ENCODE measurements around the gene NOSIP. TPM values are rescaled to one million over a fixed set of nuclear protein-coding genes. Genes with fewer than 3 reads are reported as not detected.

The NOSIP gene
- total RNA-seq, 2 donors from 2014 or later = 58.0 to 62.3 TPM

DNA sequence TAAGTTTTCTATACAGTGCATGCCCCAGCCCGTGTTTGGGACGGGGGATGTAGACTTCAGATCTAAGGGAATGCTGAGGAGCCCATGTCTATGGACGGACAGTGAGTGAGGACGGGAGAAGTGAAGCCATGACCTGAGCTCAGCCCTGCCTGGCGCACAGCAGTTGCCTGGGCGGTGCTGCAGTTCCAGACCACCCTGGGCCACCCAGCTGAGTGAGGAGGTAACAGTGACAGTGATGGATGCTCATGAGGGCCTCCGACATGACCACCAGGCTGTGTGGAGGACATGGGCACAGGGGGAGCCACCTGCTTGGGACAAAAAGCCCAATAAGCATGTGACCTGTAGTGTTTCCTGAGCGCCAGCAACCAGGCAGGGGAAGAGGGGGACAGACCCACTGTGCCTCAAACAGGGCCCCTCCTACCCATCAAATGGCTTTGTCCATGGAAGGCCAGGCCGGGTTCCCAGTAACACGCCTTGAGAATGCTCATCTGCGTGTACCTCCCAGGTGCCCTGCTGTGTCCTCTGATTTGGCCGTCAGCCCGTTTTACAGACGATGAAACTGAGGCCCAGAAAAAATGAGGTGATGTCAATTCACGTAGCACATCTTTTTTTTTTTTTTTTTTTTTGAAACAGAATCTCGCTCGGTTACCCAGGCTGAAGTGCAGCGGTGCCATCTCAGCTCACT is 22.6 kb downstream of the NOSIP start:
- no peak for DNase-seq
- no peak overlapping the region for H3K4me3 ChIP-seq (ENCODE audit: low read length)
- WGBS, 2 experiments (ENCODE audit: insufficient coverage in 1 of 2, insufficient read length in 1 of 2) = 90 to 99% methylated on average over 12 to 18 of the region's 18 CpGs
- H3K36me3 ChIP-seq (ENCODE audit: control insufficient read depth, insufficient read depth, low read length) = peaks cover 50% of the 10 kb centered on the region
- peaks cover 2% of the 10 kb centered on the region for H3K4me1 Mint-ChIP-seq
- no peak overlapping the region for H3K9ac ChIP-seq (ENCODE audit: extremely low read depth, low read length, poor library complexity, severe bottlenecking)
- TF ChIP-seq, protein P1, sequence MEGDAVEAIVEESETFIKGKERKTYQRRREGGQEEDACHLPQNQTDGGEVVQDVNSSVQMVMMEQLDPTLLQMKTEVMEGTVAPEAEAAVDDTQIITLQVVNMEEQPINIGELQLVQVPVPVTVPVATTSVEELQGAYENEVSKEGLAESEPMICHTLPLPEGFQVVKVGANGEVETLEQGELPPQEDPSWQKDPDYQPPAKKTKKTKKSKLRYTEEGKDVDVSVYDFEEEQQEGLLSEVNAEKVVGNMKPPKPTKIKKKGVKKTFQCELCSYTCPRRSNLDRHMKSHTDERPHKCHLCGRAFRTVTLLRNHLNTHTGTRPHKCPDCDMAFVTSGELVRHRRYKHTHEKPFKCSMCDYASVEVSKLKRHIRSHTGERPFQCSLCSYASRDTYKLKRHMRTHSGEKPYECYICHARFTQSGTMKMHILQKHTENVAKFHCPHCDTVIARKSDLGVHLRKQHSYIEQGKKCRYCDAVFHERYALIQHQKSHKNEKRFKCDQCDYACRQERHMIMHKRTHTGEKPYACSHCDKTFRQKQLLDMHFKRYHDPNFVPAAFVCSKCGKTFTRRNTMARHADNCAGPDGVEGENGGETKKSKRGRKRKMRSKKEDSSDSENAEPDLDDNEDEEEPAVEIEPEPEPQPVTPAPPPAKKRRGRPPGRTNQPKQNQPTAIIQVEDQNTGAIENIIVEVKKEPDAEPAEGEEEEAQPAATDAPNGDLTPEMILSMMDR (conservative IDR thresholded peaks at IDR 0.05) = no peak
- no peaks in the 10 kb centered on the region for H3K9me3 ChIP-seq (ENCODE audit: control insufficient read depth, low read length)
- H3K27me3 Mint-ChIP-seq (ENCODE audit: insufficient read depth) = no peaks in the 10 kb centered on the region
- no peak overlapping the region for H3K4me3 Mint-ChIP-seq
- H3K27me3 ChIP-seq (ENCODE audit: control insufficient read depth, insufficient read depth, low read length, poor library complexity, severe bottlenecking) = no peaks in the 10 kb centered on the region
- no peaks in the 10 kb centered on the region for H3K9me3 Mint-ChIP-seq
- H3K27ac Mint-ChIP-seq = no peak overlapping the region
- no peak overlapping the region for H3K27ac ChIP-seq (ENCODE audit: low read depth, low read length)
- H3K4me1 ChIP-seq (ENCODE audit: control insufficient read depth, insufficient read depth, low read length) = no peaks in the 10 kb centered on the region
- peaks cover 53% of the 10 kb centered on the region for H3K36me3 Mint-ChIP-seq (ENCODE audit: low read depth)

DNA sequence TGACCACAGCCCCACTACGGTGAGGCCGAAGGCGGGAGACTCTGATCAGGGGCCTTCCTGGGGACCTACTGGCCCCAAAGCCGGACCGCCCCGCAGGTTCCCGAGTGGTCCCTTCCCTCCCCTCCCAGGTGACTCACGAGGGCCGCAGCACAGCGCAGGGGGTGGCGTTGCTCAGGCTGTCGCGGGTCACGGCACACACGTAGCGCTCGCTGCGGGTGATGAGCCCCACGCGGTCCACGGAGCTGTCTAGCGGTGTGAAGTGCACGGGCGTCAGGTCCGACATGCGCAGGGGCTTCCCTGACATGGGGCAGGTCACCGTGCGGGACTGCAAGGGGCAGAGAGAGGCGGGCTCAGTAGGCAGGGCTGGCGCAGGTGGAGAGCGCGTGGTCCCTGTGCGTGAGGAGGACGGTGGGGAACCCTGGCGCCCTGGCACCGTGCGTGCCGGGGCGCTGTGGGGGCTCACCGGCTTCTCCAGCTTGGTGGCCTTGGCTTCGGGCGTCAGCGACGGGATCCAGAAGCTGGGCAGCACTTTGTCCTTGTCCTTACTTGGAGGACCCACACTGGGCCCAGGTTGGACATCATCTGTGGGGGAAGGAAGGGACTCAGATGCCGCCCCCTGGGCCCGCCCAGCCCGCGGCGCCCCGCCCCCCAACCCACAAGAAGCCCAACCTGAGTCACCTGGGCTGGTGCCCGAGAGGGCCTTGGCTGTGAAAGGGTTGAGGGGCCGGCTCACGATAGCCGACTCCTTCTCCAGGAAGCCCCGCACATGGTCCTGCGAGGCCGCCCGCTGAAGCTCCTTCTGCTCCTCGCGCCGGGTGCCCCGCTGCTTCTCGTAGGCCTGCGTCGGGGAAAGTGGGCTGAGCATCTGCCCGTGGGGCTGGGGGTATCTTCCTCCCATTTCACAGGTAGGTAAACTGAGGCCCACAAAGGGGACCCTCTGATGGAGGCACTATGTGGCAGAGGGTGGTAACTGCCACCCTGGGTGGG is 23.7 kb downstream of the NOSIP start:
- peak; percentile 92 for DNase-seq
- no peaks in the 10 kb centered on the region for H3K9me3 ChIP-seq (ENCODE audit: control insufficient read depth, low read length)
- H3K27ac ChIP-seq (ENCODE audit: low read depth, low read length) = peak overlapping the region; percentile 44
- Mint-ChIP-seq H3K9me3 (no peaks in the 10 kb centered on the region), H3K27ac (peak overlapping the region; percentile 70), H3K4me3 (peak overlapping the region; percentile 44), H3K27me3 (ENCODE audit: insufficient read depth) (no peaks in the 10 kb centered on the region), H3K36me3 (ENCODE audit: low read depth) (peaks cover 55% of the 10 kb centered on the region), H3K4me1 (peaks cover 2% of the 10 kb centered on the region)
- no peak overlapping the region for H3K4me3 ChIP-seq (ENCODE audit: low read length)
- TF ChIP-seq, protein P1 (conservative IDR thresholded peaks at IDR 0.05) = no peak
- no peak overlapping the region for H3K9ac ChIP-seq (ENCODE audit: extremely low read depth, low read length, poor library complexity, severe bottlenecking)
- no peaks in the 10 kb centered on the region for H3K27me3 ChIP-seq (ENCODE audit: control insufficient read depth, insufficient read depth, low read length, poor library complexity, severe bottlenecking)
- WGBS, 2 experiments (ENCODE audit: insufficient coverage in 1 of 2, insufficient read length in 1 of 2) = 74 to 79% methylated on average over 22 to 66 of the region's 66 CpGs
- H3K4me1 ChIP-seq (ENCODE audit: control insufficient read depth, insufficient read depth, low read length) = no peaks in the 10 kb centered on the region
- H3K36me3 ChIP-seq (ENCODE audit: control insufficient read depth, insufficient read depth, low read length) = peaks cover 50% of the 10 kb centered on the region

DNA sequence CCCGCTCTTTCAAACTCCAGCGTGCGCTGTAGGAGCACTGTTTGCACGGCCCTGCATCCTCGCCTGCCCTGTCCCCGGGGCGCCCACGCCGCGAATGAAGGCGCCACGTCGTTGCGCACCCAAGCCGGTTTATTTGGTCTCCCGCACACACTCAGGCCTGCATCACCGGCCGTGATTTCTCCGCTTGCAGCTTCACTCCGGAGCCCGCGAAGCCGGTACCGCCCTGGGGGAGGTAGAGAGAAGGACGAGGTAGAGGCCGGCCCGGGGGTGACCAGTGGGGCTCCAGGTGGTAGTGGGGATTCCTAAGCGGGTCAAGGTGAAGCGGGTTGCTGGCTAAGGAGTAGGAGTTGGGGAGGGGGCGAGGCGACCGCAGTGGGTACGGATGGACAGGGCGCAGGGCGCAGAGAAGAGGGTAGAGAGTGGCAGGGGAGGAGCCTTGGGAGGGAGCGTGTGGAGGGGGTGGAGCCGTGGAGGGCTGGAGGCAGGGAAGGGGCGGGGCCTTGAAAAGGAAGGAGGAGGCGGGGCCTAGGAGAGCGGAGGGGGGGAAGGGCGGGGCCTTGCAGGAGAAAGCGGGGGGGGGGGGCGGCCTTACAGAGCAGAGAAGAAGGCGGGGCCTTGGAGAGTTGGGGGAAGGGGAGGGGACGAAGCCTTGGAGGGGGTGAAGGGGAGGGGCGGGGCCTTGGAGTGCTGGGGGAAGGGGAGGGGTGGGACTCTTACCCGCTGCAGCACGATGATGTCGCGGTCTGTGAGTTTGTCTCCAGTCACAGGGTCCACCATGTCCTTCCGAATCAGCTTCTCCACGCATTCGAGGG is 24.6 kb downstream of the NOSIP start:
- peak overlapping the region; percentile 70 for H3K27ac Mint-ChIP-seq
- peaks cover 50% of the 10 kb centered on the region for H3K36me3 ChIP-seq (ENCODE audit: control insufficient read depth, insufficient read depth, low read length)
- peak overlapping the region; percentile 44 for H3K4me3 Mint-ChIP-seq
- H3K9me3 Mint-ChIP-seq = no peaks in the 10 kb centered on the region
- 81 to 90% methylated on average over 28 to 44 of the region's 53 CpGs for WGBS, 2 experiments (ENCODE audit: insufficient coverage in 1 of 2, insufficient read length in 1 of 2)
- H3K9ac ChIP-seq (ENCODE audit: extremely low read depth, low read length, poor library complexity, severe bottlenecking) = no peak overlapping the region
- no peaks in the 10 kb centered on the region for H3K27me3 ChIP-seq (ENCODE audit: control insufficient read depth, insufficient read depth, low read length, poor library complexity, severe bottlenecking)
- H3K4me1 ChIP-seq (ENCODE audit: control insufficient read depth, insufficient read depth, low read length) = no peaks in the 10 kb centered on the region
- peaks cover 2% of the 10 kb centered on the region for H3K4me1 Mint-ChIP-seq
- H3K9me3 ChIP-seq (ENCODE audit: control insufficient read depth, low read length) = no peaks in the 10 kb centered on the region
- H3K4me3 ChIP-seq (ENCODE audit: low read length) = no peak overlapping the region
- peaks cover 55% of the 10 kb centered on the region for H3K36me3 Mint-ChIP-seq (ENCODE audit: low read depth)
- H3K27ac ChIP-seq (ENCODE audit: low read depth, low read length) = peak overlapping the region; percentile 44
- DNase-seq = peak; percentile 98
- TF ChIP-seq, protein P1 (conservative IDR thresholded peaks at IDR 0.05) = no peak
- H3K27me3 Mint-ChIP-seq (ENCODE audit: insufficient read depth) = no peaks in the 10 kb centered on the region

Measured in endodermal cell (in vitro differentiated cells).